Activated naive CD4-positive, alpha-beta T cell treated with Interleukin-2 at 50 U/mL for 16 hours (primary cell): ENCODE results near the gene PRSS2.
"Not testable (repeated sequence)": the region's sequence is repeated elsewhere in the genome, so short reads cannot be mapped to it uniquely, and the experiment has no call there.

Experiments used
- DNase-seq: peaks from one replicate; pipeline ENCODE4 v3.0.0-alpha.2; 2020

PRSS2 gene

GRCh38 chr7:142760071-142760642 is 10.6 kb upstream of the PRSS2 start:
- DNase-seq: no peak

- not testable (repeated sequence) for DNase-seq
Observed at GRCh38 chr7:142761606-142762005, 9.2 kb upstream of the PRSS2 start.

- DNase-seq: no peak
Observed at GRCh38 chr7:142762104-142762503, 8.7 kb upstream of the PRSS2 start.

DNA sequence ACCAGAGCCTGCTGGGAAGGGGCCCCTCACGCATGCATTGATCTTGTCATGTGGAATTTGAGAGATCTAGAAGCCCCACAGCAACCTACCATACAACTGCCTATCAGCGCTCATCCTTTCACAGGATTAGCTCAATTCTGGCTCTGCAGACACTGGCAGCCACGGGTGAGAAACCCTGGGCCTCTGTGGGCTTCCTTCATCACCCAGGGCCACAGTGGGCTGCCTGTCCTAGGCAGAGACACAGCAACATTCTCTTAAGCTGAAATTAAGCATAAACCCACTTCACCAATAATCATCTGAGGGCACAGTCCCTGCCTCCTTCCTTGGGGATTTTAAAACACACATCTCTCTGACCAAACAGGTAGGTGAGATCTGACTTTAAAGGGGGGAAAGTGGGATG is 3.3 kb upstream of the PRSS2 start:
- DNase-seq: no peak

DNA sequence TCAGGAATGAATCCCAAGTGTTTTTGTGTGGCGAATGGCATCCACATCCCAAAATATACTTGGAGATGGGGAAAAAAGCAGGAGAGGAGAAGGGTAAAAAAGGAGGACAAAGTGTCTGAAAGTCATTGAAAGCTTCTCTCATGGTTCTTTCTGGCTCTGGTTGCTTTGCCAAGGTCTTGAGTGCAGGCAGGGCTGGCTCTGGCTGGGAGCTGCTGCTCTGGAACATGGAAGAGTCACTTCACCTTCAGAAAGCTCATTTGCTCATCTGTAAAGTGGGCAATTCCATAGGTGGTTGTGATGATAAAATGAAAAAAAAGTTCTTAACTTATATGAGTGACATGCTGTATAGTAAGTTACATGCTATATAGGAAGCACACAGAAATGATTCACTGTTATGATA is 2.9 kb upstream of the PRSS2 start:
- DNase-seq: no peak

DNA sequence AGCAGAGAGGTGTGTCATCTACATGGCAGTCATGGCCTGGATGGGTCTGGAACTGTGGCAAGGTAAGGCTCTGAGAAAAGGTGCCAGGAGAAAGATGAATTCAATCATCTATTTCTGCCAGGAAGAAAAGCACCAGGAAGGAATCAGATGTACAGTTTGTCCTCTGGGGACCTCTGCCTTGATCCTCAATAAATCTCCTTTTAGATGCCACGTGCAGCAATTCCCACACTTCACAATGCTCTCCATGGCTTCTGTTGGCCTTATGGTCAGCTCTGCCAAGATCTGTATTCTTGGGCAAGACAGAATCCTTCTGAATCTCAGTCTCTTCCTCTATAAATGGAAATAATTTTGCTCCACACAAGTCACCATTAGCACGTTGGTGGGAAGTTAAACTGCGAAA is 1.9 kb upstream of the PRSS2 start:
- DNase-seq: not testable (repeated sequence)

GRCh38 chr7:142771353-142771723 is 568 bp downstream of the PRSS2 start:
- DNase-seq: no peak

DNA sequence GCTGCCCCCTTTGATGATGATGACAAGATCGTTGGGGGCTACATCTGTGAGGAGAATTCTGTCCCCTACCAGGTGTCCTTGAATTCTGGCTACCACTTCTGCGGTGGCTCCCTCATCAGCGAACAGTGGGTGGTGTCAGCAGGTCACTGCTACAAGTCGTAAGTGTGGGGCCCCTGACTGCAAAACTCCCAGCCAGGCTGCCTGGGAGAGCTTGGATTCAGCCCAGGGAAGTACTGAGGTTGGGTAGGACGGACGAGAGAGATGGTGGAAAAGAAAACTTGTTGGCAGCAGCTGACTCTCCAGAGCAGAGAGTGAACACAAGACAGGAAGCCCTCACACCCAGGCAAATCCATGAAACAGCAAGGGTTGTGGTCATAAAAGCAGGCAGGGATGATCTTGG is 1.3 kb downstream of the PRSS2 start:
- no peak for DNase-seq

DNA sequence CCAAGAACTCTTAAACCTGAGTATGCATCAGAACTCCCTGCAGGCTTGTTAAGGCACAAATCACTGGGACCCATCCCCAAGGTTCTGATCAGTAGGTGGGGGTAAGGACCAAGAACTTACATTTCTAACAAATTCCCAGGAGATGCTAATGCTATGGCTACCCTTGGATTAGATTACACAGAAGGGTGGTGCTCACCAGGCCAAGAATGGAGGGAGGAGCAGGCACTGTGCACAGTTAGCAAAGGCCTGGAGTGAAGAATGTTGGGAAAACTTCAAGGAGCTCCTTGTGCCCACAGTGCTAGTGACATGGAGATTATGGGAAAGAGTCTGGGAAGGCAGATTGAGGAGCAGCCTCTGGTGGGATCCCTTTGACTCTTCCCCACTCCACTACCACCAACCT is 1.9 kb downstream of the PRSS2 start:
- DNase-seq: no peak

- no peak for DNase-seq
Observed at GRCh38 chr7:142773230-142773629, 2.5 kb downstream of the PRSS2 start.

GRCh38 chr7:142773937-142774744 is 3.4 kb downstream of the PRSS2 start:
- DNase-seq: no peak

DNA sequence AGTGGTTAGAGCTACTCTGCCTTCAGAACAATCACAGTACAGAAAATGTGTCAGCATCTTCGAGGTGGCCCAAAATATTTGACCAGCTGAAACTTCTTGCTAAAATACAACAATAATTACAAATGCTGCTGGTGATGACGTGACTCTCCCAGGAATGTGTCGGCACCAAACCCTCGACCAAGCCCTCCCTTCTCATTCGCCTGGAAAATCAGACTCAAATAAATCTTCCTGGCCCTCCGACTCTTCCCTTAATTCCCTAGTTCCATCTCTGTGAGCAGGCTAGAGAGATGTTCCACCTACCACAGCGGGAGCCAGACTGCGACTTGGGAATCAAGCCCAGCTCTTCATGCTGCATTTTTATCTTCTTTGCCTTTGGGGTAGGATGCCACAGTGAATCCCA is 4.1 kb downstream of the PRSS2 start:
- no peak for DNase-seq

DNA sequence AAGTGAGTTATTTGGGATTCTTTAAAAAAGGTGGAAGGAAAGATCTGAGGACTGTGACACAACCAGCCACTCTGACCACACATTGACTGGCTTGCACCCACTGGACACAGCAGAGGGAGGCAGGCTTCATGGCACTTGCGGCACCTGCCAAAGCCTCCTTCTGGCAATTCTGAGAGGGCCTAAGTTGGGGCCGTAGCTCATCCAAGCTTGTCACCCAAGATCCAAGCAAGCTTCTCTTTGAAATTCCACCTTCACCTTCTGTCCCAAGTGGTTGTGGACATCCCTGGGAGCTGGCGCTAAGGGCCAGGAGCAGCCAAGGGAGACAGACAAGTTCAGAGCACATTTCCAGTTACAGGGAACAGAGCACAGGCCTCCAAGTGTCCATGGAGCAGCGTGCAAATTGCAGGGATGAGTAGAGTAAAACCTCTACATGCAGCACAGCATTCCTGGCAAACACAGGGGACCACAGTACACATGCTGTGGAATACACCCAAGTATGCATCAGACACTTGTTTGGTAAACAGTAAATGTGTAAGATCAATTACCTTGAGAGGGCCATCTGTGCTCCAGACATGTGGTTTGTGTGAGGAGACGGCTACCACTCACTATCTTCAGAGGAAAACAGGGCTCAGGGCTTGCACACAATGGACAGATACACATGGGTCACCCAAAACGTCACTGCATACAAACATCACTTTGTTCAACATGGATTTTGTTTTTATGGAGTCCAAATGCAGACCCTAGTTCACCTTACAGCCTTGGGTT is 4.8 kb downstream of the PRSS2 start:
- not testable (repeated sequence) for DNase-seq

DNA sequence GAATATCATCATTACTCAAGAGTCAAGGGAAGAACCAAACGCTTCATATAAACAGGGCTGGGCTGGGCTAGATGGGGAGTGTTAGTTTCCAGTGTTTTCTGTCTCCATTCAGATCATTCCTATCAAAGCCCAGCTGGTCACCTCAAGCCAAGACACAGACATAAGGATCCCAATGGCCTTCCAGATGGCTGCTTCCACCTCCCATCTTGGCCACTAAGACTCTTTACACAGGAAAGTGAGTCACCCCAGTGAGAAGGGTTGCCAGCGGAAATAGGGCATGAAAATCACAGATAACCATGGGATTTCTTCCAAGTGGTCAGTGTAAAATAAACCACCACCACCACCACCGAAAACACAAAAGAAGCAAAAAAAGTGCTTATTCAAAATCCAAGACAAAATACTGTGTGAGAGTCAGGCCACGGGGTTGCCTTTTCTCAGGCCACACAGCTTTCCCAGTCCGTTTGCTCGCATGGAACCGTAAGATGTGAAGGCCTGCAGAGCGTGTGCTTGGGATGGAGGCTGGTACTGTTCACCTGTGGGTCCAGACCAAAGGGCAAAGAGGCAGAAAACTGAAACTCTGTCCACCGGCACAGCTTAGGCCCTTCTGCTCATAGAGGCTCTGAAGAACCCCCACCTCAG is 5.6 kb downstream of the PRSS2 start:
- DNase-seq: no peak

DNA sequence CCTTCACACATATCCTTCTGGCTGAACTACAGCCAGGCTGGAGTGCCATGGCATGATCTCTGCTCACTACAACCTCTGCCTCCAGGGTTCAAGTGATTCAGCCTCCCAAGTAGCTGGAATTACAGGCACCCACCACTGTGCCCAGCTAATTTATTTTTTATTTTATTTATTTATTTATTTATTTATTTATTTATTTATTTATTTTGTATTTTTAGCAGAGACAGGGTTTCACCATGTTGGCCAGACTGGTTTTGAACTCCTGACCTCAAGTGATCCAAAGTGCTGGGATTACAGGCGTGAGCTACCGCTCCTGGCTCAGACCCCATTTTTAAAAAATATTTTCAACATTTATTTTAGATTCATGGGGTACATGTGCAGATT is 6.1 kb downstream of the PRSS2 start:
- not testable (repeated sequence) for DNase-seq

- no peak for DNase-seq
Observed at GRCh38 chr7:142777318-142777717, 6.5 kb downstream of the PRSS2 start.

DNA sequence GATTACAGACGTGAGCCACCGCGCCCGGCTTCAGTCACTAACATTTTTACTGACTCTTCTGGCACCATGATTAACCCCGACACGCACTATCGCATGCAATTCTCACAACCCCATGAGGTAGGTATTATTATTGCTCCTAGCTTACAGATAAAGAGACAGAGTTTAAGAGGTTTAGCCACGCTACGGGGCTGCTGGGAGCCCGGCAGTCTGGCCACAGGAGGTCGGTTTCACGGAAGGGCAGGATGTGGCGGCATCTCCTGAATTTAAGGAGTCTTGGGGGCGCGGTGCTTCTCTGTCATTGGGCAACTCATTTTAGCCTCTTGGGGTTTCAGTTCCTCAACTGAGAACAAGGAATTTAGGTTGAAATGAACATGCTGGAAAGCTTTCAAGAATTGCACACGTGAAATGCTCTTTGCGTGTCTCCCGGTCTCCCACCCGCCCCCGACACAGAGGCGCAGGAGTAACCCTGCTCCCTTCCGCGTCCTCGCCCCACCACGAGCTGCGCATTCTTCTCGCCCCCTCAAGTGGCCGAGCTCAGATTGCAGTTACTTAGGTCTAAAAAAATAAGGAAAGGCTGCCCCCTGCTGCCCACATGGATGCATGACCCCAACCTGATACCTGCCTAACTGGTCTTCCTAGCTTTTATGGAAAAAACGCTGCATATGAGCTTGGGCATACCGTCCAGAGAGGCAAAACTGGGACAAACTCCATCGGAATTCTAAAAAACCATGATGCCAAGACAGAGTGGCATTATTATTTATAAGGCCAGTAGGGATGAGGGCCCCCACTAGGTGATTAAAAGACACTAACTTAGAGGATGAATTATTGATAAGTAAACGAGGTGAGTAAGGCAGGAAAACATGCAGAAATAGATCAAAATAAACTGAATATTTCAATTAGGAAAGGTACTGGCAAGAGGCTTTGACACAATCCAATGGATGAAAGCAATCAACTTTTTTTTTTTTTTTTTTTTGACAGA is 12.4 kb downstream of the PRSS2 start:
- DNase-seq: peak; percentile 80

GRCh38 chr7:142784096-142784495 is 13.3 kb downstream of the PRSS2 start:
- no peak for DNase-seq

- DNase-seq: no peak
Observed at GRCh38 chr7:142784716-142785115, 13.9 kb downstream of the PRSS2 start.

GRCh38 chr7:142785841-142786250 is 15.1 kb downstream of the PRSS2 start:
- peak; percentile 78 for DNase-seq

- no peak for DNase-seq
Observed at GRCh38 chr7:142787034-142787768, 16.4 kb downstream of the PRSS2 start.

- DNase-seq: no peak
Observed at GRCh38 chr7:142787783-142788182, 17.0 kb downstream of the PRSS2 start.
